OCI-LY1 (cell line): Measurements from ENCODE around the gene FIS1.
"Not testable (repeated sequence)": the region's sequence is repeated elsewhere in the genome, so short reads cannot be mapped to it uniquely, and the experiment has no call there.

ENCODE experiments used
- H2AFZ ChIP-seq: fragments of 200-600 bp; sonication (generic), shearing (Covaris generic); 2 replicates; pipeline ENCODE4 v1.6.0; 2014; ENCODE audit warnings: antibody characterized with exemption, mild to moderate bottlenecking, low read length
- H3F3A ChIP-seq: fragments of 200-600 bp; sonication (generic), shearing (Covaris generic); 2 replicates; pipeline ENCODE4 v1.6.0; 2014; ENCODE audit warnings: mild to moderate bottlenecking, antibody characterized with exemption, low read length, moderate library complexity; ENCODE audit not compliant: insufficient read depth
- H3K27ac ChIP-seq: fragments of 200-600 bp; sonication (generic); 2 replicates; pipeline ENCODE4 v1.5.1; 2014; ENCODE audit warnings: low read length, mixed run types, mild to moderate bottlenecking, low read depth; ENCODE audit not compliant: poor library complexity, severe bottlenecking
- H3K27me3 ChIP-seq: fragments of 200-600 bp; sonication (generic); 2 replicates; pipeline ENCODE4 v1.6.0; 2014; ENCODE audit warnings: antibody characterized with exemption, mild to moderate bottlenecking, low read length, moderate library complexity; ENCODE audit not compliant: insufficient read depth
- H3K36me3 ChIP-seq: fragments of 200-600 bp; sonication (generic); 2 replicates; pipeline ENCODE4 v1.6.1; 2014; ENCODE audit warnings: mild to moderate bottlenecking, antibody characterized with exemption, low read length, moderate library complexity, mixed read lengths; ENCODE audit not compliant: insufficient read depth
- H3K4me1 ChIP-seq: fragments of 200-600 bp; sonication (generic); 2 replicates; pipeline ENCODE4 v1.5.1; 2014; ENCODE audit warnings: mild to moderate bottlenecking, low read length, moderate library complexity; ENCODE audit not compliant: insufficient read depth, severe bottlenecking
- H3K4me2 ChIP-seq: fragments of 200-600 bp; sonication (generic), shearing (Covaris generic); 2 replicates; pipeline ENCODE4 v1.6.1; 2014; ENCODE audit warnings: low read length
- H3K4me3 ChIP-seq: fragments of 200-600 bp; sonication (generic); 2 replicates; pipeline ENCODE4 v1.5.1; 2014; ENCODE audit warnings: low read length, low read depth, mild to moderate bottlenecking, mixed read lengths; ENCODE audit not compliant: poor library complexity, severe bottlenecking
- H3K79me2 ChIP-seq: fragments of 200-600 bp; shearing (Covaris generic); 2 replicates; pipeline ENCODE4 v1.6.1; 2016; ENCODE audit warnings: mixed run types, low read length, mixed read lengths; ENCODE audit not compliant: insufficient read depth
- H3K9ac ChIP-seq: fragments of 200-600 bp; sonication (generic), shearing (Covaris generic); 2 replicates; pipeline ENCODE4 v1.6.1; 2014; ENCODE audit warnings: mild to moderate bottlenecking, low read length, mixed read lengths
- H3K9me2 ChIP-seq: fragments of 200-600 bp; sonication (generic), shearing (Covaris generic); 2 replicates; pipeline ENCODE4 v1.6.1; 2014; ENCODE audit warnings: low read depth, mild to moderate bottlenecking, low read length, mixed read lengths
- H3K9me3 ChIP-seq: fragments of 200-600 bp; shearing (Covaris generic); 2 replicates; pipeline ENCODE4 v1.6.1; 2014; ENCODE audit warnings: low read length, mixed read lengths
- H4K20me1 ChIP-seq: fragments of 200-600 bp; sonication (generic), shearing (Covaris generic); 2 replicates; pipeline ENCODE4 v1.6.0; 2016; ENCODE audit warnings: mild to moderate bottlenecking, low read length; ENCODE audit not compliant: insufficient read depth
- EZH2 ChIP-seq: fragments of 200-600 bp; sonication (generic), shearing (Covaris generic); IDR thresholded peaks from 2 replicates; pipeline ENCODE4 v1.8.0; 2017; ENCODE audit warnings: borderline replicate concordance, mixed run types, mild to moderate bottlenecking, antibody characterized with exemption, low read length, moderate library complexity, mixed read lengths
- TF ChIP-seq, protein P1 (sequence below): fragments of 200-600 bp; sonication (generic), shearing (Covaris generic); IDR thresholded peaks from 2 replicates; pipeline ENCODE4 v1.5.1; 2017; ENCODE audit warnings: mild to moderate bottlenecking, antibody characterized with exemption, low read length, moderate library complexity, mixed read lengths

FIS1 gene

DNA sequence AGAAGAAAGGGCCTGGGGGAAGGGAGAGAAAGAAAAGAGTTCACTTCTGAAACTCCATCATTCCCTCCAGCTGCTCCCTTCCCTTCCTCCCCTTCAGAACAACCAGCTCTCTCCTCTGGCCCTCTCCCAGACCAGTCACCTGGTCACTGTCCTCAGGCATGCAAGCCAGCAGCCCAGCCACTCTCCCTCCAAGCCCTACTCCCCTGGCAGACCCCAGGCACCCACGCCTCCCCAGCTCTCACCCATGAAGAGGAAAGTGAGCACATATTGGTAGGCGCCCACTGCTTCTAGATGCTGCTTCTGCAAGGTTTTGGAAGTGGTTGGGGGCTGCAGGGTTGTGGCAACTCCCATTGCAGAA, 44.4 kb downstream of the FIS1 start:
- no peak overlapping the region for H3K27ac ChIP-seq
- no peaks in the 10 kb centered on the region for H3F3A ChIP-seq
- H2AFZ ChIP-seq, result no peak overlapping the region
- H3K36me3 ChIP-seq, result no peaks in the 10 kb centered on the region
- TF ChIP-seq EZH2, result no peak
- TF ChIP-seq, protein P1, sequence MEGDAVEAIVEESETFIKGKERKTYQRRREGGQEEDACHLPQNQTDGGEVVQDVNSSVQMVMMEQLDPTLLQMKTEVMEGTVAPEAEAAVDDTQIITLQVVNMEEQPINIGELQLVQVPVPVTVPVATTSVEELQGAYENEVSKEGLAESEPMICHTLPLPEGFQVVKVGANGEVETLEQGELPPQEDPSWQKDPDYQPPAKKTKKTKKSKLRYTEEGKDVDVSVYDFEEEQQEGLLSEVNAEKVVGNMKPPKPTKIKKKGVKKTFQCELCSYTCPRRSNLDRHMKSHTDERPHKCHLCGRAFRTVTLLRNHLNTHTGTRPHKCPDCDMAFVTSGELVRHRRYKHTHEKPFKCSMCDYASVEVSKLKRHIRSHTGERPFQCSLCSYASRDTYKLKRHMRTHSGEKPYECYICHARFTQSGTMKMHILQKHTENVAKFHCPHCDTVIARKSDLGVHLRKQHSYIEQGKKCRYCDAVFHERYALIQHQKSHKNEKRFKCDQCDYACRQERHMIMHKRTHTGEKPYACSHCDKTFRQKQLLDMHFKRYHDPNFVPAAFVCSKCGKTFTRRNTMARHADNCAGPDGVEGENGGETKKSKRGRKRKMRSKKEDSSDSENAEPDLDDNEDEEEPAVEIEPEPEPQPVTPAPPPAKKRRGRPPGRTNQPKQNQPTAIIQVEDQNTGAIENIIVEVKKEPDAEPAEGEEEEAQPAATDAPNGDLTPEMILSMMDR, result no peak
- H3K27me3 ChIP-seq, result no peaks in the 10 kb centered on the region
- peaks cover 10% of the 10 kb centered on the region for H3K4me1 ChIP-seq
- no peak overlapping the region for H3K4me3 ChIP-seq
- no peaks in the 10 kb centered on the region for H4K20me1 ChIP-seq
- H3K4me2 ChIP-seq, result no peak overlapping the region
- H3K9ac ChIP-seq, result no peak overlapping the region
- H3K79me2 ChIP-seq, result no peaks in the 10 kb centered on the region
- no peaks in the 10 kb centered on the region for H3K9me3 ChIP-seq
- H3K9me2 ChIP-seq, result no peaks in the 10 kb centered on the region

DNA sequence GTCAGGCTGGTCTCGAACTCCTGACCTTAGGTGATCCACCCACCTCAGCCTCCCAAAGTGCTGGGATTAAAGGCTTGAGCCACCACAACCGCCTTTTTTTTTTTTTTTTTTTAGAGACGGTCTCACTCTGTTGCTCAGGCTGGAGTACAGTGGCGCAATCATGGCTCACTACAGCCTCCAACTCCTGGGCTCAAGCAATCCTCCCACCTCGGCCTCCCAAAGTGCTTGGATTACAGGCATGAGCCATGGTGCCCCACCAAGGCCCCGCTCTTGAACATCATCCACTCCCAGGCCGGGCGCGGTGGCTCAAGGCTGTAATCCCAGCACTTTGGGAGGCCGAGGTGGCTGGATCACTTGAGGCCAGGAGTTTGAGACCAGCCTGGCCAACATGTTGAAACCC, 45.4 kb downstream of the FIS1 start:
- H3K27me3 ChIP-seq, H3K9ac ChIP-seq, H3K79me2 ChIP-seq, H2AFZ ChIP-seq, H3F3A ChIP-seq, H3K4me3 ChIP-seq, H3K27ac ChIP-seq, H3K36me3 ChIP-seq, H3K9me2 ChIP-seq, H3K4me2 ChIP-seq, H3K9me3 ChIP-seq, H4K20me1 ChIP-seq: not testable (repeated sequence)
- H3K4me1 ChIP-seq, result peaks cover 10% of the 10 kb centered on the region

DNA sequence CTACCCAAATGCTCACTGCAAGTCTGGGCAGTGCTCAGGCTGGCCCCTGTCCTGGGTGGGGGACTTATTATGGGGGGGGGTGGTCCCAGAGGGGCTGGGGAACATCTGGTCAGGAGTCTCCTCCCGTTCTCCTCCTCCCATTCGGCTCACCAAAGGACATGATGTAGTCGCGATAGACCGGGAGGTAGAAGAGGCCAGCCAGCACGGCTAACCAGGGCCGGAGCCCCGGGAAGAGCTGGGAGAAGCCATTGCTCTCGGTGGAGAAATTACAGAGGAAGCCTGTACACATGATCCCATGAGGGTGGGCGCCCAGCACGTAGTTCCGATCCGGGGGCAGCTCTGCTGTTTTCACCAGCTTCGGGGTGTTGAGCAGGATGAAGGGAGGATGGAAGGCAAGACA, 46.4 kb downstream of the FIS1 start:
- H3K9me2 ChIP-seq, result no peaks in the 10 kb centered on the region
- H3K36me3 ChIP-seq, result no peaks in the 10 kb centered on the region
- no peaks in the 10 kb centered on the region for H3K27me3 ChIP-seq
- no peak overlapping the region for H3K4me2 ChIP-seq
- H4K20me1 ChIP-seq, result no peaks in the 10 kb centered on the region
- H3K4me3 ChIP-seq, result no peak overlapping the region
- no peaks in the 10 kb centered on the region for H3F3A ChIP-seq
- no peaks in the 10 kb centered on the region for H3K9me3 ChIP-seq
- H3K4me1 ChIP-seq, result peaks cover 2% of the 10 kb centered on the region
- no peak overlapping the region for H3K27ac ChIP-seq
- no peak overlapping the region for H3K9ac ChIP-seq
- no peak overlapping the region for H2AFZ ChIP-seq
- TF ChIP-seq EZH2, result no peak
- TF ChIP-seq, protein P1, result no peak
- no peaks in the 10 kb centered on the region for H3K79me2 ChIP-seq

DNA sequence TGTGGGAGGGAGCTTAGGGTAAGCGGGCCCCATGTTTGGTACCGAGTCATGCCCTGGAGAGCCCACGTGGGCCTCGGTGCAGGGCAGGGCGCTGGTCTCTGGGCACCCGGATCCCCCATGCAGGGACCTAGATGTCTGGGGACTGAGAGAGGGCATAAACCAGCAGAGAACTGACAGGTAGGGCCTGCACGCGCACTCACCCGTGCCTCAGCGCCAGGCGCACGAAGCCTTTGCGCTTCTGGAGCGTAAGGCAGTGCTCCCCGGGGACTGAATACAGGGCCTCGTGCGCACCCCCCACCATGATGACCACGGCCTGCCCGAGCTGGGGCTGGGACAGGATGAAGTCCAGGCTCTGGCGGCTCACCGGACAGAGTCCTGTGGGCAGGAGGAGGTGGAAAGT, 46.9 kb downstream of the FIS1 start:
- no peaks in the 10 kb centered on the region for H3F3A ChIP-seq
- H3K9me3 ChIP-seq, result no peaks in the 10 kb centered on the region
- H4K20me1 ChIP-seq, result no peaks in the 10 kb centered on the region
- no peak overlapping the region for H3K9ac ChIP-seq
- H3K79me2 ChIP-seq, result no peaks in the 10 kb centered on the region
- H3K4me2 ChIP-seq, result no peak overlapping the region
- H3K36me3 ChIP-seq, result no peaks in the 10 kb centered on the region
- no peaks in the 10 kb centered on the region for H3K27me3 ChIP-seq
- no peak overlapping the region for H3K4me3 ChIP-seq
- H3K4me1 ChIP-seq, result no peaks in the 10 kb centered on the region
- H3K27ac ChIP-seq, result no peak overlapping the region
- no peaks in the 10 kb centered on the region for H3K9me2 ChIP-seq
- H2AFZ ChIP-seq, result no peak overlapping the region
- no peak for TF ChIP-seq EZH2
- TF ChIP-seq, protein P1, result no peak
